DND-41 (cell line): ENCODE data around the gene SATB1.
A peak's percentile ranks its signal among the peaks of the same experiment; 100 is the strongest.

Source experiments
- ATAC-seq: fragments of 200-7000 bp; cut with Tn5 transposase; 3 replicates; pipeline ENCODE4 v1.9.1; 2021; ENCODE audit warnings: low read depth; ENCODE audit not compliant: insufficient read depth
- DNase-seq: peaks from one replicate; pipeline ENCODE4 v3.0.0-alpha.2; 2020
- H2AFZ ChIP-seq: 2 replicates; pipeline ENCODE4 v1.6.0; 2012; ENCODE audit warnings: low read depth, low read length
- H3K27ac ChIP-seq: 2 replicates; pipeline ENCODE4 v1.5.1; 2012; ENCODE audit warnings: low read length, inconsistent platforms
- H3K27me3 ChIP-seq: fragments of 200-600 bp; sonication (generic); 2 replicates; pipeline ENCODE4 v1.6.0; 2012; ENCODE audit warnings: low read length, mild to moderate bottlenecking, inconsistent platforms; ENCODE audit not compliant: insufficient read depth, poor library complexity
- H3K36me3 ChIP-seq: 2 replicates; pipeline ENCODE4 v1.5.1; 2012; ENCODE audit warnings: low read length, inconsistent platforms; ENCODE audit not compliant: insufficient read depth
- H3K4me1 ChIP-seq: 2 replicates; pipeline ENCODE4 v1.5.1; 2012; ENCODE audit warnings: mild to moderate bottlenecking, low read length; ENCODE audit not compliant: insufficient read depth
- H3K4me2 ChIP-seq: 2 replicates; pipeline ENCODE4 v1.6.0; 2012; ENCODE audit warnings: mild to moderate bottlenecking, moderate library complexity, low read length, inconsistent platforms; ENCODE audit not compliant: insufficient read depth
- H3K4me3 ChIP-seq, 2 experiments: fragments of 200-600 bp in 1 of 2; shearing (Covaris generic) in 1 of 2; 2 replicates each; pipeline ENCODE4 v1.5.1; 2012 to 2016; ENCODE audit warnings: inconsistent platforms in 2 of 2, low read length in 2 of 2, mild to moderate bottlenecking in 2 of 2, low read depth in 1 of 2, moderate library complexity in 1 of 2
- H3K79me2 ChIP-seq: 2 replicates; pipeline ENCODE4 v1.6.0; 2012; ENCODE audit warnings: low read length, inconsistent platforms; ENCODE audit not compliant: insufficient read depth
- H3K9ac ChIP-seq: 2 replicates; pipeline ENCODE4 v1.6.0; 2012; ENCODE audit warnings: low read depth, mild to moderate bottlenecking, inconsistent platforms, low read length, moderate library complexity
- H3K9me3 ChIP-seq: 2 replicates; pipeline ENCODE4 v1.5.1; 2012; ENCODE audit warnings: low read length, moderate library complexity, mild to moderate bottlenecking, inconsistent platforms; ENCODE audit not compliant: insufficient read depth, severe bottlenecking
- H4K20me1 ChIP-seq: 2 replicates; pipeline ENCODE4 v1.6.0; 2012; ENCODE audit warnings: low read length; ENCODE audit not compliant: insufficient read depth
- EZH2 ChIP-seq: IDR thresholded peaks from 3 replicates; pipeline ENCODE4 v1.6.1; 2012; ENCODE audit warnings: borderline replicate concordance, low read depth, mild to moderate bottlenecking, moderate library complexity, low read length, inconsistent platforms; ENCODE audit not compliant: severe bottlenecking
- TF ChIP-seq, protein P1 (sequence below): IDR thresholded peaks from 2 replicates; pipeline ENCODE4 v1.5.1; 2012; ENCODE audit warnings: borderline replicate concordance, low read length, moderate library complexity, mild to moderate bottlenecking; ENCODE audit not compliant: poor library complexity, severe bottlenecking; ENCODE audit errors: extremely low read depth

Gene SATB1

DNA sequence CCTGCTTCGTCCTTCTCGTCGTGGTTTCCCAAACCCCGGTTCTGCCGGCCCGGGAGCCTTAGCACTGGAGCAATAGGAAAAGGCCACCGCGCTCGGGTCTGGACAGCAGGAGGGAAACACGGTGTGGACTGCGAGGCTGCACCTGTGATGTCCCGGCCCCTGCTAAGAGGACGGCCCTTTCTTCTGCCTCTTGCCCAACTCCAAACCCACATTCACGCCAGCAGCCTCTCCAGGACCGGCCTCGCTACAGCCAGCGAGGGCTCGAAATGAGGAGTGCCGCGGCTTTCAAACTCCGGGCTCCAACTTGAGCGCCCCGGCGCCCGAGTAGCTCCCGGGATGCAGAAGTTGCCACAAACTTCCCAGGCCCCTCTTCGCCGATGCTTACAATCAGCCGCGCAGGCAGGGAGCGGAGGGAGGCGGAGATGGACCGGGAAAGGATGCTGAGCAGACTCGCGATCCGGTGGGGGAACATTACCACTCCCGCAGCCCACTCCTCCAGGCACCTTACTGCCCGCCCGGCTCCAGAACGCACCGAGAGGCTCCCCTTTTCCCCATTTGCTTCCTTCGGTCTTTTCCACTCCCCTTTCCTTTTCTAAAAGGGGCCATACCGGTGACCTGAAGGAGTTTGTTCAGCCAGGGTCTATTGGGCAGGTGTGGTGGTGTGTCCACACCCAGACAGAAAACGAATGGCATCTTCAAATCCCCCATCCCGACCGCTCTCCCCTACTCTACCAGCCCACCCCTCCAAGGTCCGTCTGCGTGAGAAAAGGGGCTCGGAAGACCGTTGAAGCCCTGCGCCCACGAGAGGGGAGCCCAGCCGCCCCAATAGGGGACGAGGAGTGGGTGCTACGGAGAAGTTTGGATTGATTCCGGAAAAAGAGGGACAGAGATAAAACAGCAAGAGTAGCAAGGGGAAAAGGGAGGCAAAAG is 18.8 kb upstream of the SATB1 start:
- H3K9me3 ChIP-seq, result peaks cover 4% of the 10 kb centered on the region
- peaks cover 14% of the 10 kb centered on the region for H3K36me3 ChIP-seq
- H3K79me2 ChIP-seq, result peaks cover 88% of the 10 kb centered on the region
- peak overlapping the region; percentile 95 for H2AFZ ChIP-seq
- H3K4me3 ChIP-seq, result peak overlapping the region; percentile 84 to 91
- H4K20me1 ChIP-seq, result peaks cover 10% of the 10 kb centered on the region
- H3K9ac ChIP-seq, result peak overlapping the region; percentile 90
- H3K27me3 ChIP-seq, result no peaks in the 10 kb centered on the region
- H3K4me2 ChIP-seq, result peak overlapping the region; percentile 90
- DNase-seq (peak; percentile 39), ATAC-seq (peak; percentile 14; the same call in 1 of the 3 replicates)
- no peak for TF ChIP-seq EZH2
- TF ChIP-seq, protein P1, sequence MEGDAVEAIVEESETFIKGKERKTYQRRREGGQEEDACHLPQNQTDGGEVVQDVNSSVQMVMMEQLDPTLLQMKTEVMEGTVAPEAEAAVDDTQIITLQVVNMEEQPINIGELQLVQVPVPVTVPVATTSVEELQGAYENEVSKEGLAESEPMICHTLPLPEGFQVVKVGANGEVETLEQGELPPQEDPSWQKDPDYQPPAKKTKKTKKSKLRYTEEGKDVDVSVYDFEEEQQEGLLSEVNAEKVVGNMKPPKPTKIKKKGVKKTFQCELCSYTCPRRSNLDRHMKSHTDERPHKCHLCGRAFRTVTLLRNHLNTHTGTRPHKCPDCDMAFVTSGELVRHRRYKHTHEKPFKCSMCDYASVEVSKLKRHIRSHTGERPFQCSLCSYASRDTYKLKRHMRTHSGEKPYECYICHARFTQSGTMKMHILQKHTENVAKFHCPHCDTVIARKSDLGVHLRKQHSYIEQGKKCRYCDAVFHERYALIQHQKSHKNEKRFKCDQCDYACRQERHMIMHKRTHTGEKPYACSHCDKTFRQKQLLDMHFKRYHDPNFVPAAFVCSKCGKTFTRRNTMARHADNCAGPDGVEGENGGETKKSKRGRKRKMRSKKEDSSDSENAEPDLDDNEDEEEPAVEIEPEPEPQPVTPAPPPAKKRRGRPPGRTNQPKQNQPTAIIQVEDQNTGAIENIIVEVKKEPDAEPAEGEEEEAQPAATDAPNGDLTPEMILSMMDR, result no peak
- H3K4me1 ChIP-seq, result peaks cover 73% of the 10 kb centered on the region
- H3K27ac ChIP-seq, result peak overlapping the region; percentile 90

DNA sequence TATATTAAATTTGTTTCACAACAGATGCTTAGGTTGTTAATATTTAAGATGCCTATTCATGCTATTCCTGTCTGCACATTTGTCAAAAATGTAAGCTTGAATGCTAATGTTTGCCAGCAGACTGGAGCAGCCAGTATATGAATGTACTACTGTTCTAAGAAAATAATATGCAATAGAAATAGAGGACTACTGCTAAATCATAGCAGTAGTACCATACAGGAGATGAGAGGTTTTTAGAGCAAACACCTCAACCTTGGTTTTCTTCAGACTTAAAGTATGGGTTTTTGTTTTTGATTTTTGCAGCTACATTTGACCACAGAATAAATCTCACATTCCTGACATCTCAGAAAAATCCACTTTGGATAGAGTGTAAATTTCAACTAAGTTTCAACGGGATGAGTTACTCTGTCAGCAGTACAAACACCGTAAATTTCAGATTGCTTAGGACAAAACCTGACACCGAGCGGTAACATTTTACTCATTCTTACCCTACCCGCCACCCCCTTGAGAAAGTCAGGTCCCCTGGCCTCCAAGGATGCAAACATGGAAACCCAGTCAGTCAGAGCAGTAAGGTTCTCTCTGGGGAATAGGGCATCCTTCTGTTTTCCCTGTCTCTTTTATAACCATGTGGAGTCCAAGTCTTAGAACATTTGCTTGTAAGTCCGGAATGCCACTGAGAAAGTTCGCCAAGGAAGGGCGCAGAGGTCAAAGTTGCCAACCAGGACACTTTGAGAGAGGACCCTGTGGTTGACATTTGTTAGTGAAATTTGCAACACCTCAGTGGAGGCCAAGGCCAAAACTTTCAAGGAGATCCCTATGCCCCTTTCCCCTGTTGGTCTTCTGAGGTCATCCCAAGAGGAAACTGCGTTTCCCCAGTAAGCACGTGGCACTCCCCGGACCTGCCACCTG is 17.9 kb upstream of the SATB1 start:
- Histone ChIP-seq H3K4me3 (peak overlapping the region; percentile 84 to 91), H2AFZ (peak overlapping the region; percentile 95; the same call in 1 of the 2 replicates), H3K4me1 (peaks cover 82% of the 10 kb centered on the region), H3K9me3 (no peaks in the 10 kb centered on the region), H4K20me1 (peaks cover 10% of the 10 kb centered on the region), H3K79me2 (peaks cover 93% of the 10 kb centered on the region), H3K9ac (peak overlapping the region; percentile 90), H3K27me3 (no peaks in the 10 kb centered on the region), H3K4me2 (peak overlapping the region; percentile 90), H3K27ac (peak overlapping the region; percentile 90), H3K36me3 (peaks cover 10% of the 10 kb centered on the region; the same call in 1 of the 2 replicates)
- DNase-seq, result no peak
- TF ChIP-seq EZH2, result no peak
- TF ChIP-seq, protein P1, result no peak
- ATAC-seq, result no peak

DNA sequence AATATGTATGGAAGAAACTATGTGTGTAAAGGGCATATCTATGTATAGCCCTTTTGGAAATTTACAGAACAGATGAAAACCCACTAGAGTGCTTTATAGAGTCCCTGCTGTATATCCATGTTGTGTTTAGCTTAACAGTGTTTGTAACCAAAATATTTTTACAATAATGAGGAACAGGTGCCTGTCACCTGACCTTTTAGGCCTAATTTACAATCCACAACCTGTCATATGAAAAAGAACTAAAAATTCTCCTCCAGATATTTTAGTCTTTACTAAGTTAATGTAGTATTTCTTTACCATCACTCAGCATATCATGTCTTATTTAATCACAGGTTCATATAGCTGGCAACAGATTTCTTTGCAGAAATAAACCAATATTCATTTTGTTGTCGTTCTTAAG is 16.4 kb upstream of the SATB1 start:
- DNase-seq (no peak), ATAC-seq (no peak)
- Histone ChIP-seq H3K9me3 (no peaks in the 10 kb centered on the region), H3K4me3 (no peak overlapping the region), H3K27me3 (no peaks in the 10 kb centered on the region), H3K9ac (peak overlapping the region; percentile 1; the same call in 1 of the 2 replicates), H3K4me2 (peak overlapping the region; percentile 90), H4K20me1 (peaks cover 10% of the 10 kb centered on the region), H3K27ac (no peak overlapping the region), H3K4me1 (peaks cover 72% of the 10 kb centered on the region), H3K79me2 (peaks cover 90% of the 10 kb centered on the region), H2AFZ (no peak overlapping the region), H3K36me3 (peaks cover 3% of the 10 kb centered on the region; the same call in 1 of the 2 replicates)
- TF ChIP-seq EZH2, result no peak
- TF ChIP-seq, protein P1, result no peak
